GM19455 (cell line): ENCODE results near the gene TSHZ2.

Experiments used
- ATAC-seq: cut with Tn5 transposase; IDR thresholded peaks from one replicate; pipeline ENCODE4 v1.9.1; 2021; ENCODE audit not compliant: unreplicated experiment

TSHZ2 gene

GRCh38 chr20:52996130-52996529 lies 24.0 kb downstream of the TSHZ2 start:
- ATAC-seq, result no peak

GRCh38 chr20:52996658-52997057 lies 24.5 kb downstream of the TSHZ2 start:
- ATAC-seq, result no peak

- ATAC-seq, result no peak
These were observed 26.1 kb downstream of the TSHZ2 start for GRCh38 chr20:52998268-52998667.

- no peak for ATAC-seq
These were observed 26.9 kb downstream of the TSHZ2 start for GRCh38 chr20:52999040-52999439.

GRCh38 chr20:53001498-53002301 lies 29.5 kb downstream of the TSHZ2 start:
- ATAC-seq, result peak; percentile 75

- no peak for ATAC-seq
These were observed 30.6 kb downstream of the TSHZ2 start for GRCh38 chr20:53002786-53003185.

GRCh38 chr20:53003420-53004154 lies 31.4 kb downstream of the TSHZ2 start:
- no peak for ATAC-seq

GRCh38 chr20:53004267-53004813 lies 32.2 kb downstream of the TSHZ2 start:
- ATAC-seq, result no peak

- ATAC-seq, result no peak
These were observed 38.0 kb downstream of the TSHZ2 start for GRCh38 chr20:53009979-53010735.

- no peak for ATAC-seq
These were observed 39.5 kb downstream of the TSHZ2 start for GRCh38 chr20:53011640-53012039.

- no peak for ATAC-seq
These were observed 41.0 kb downstream of the TSHZ2 start for GRCh38 chr20:53013183-53013582.

- no peak for ATAC-seq
These were observed 41.7 kb downstream of the TSHZ2 start for GRCh38 chr20:53013847-53014246.

- no peak for ATAC-seq
These were observed 43.9 kb downstream of the TSHZ2 start for GRCh38 chr20:53016071-53016470.

GRCh38 chr20:53016534-53017042 lies 44.4 kb downstream of the TSHZ2 start:
- no peak for ATAC-seq

GRCh38 chr20:53017206-53017605 lies 45.0 kb downstream of the TSHZ2 start:
- ATAC-seq, result no peak

- no peak for ATAC-seq
These were observed 47.3 kb downstream of the TSHZ2 start for GRCh38 chr20:53019464-53019863.

- ATAC-seq, result no peak
These were observed 48.2 kb downstream of the TSHZ2 start for GRCh38 chr20:53020376-53020775.

- ATAC-seq, result no peak
These were observed 48.7 kb downstream of the TSHZ2 start for GRCh38 chr20:53020834-53021233.

GRCh38 chr20:53021934-53022333 lies 49.8 kb downstream of the TSHZ2 start:
- ATAC-seq, result no peak

- ATAC-seq, result no peak
These were observed 51.8 kb downstream of the TSHZ2 start for GRCh38 chr20:53023732-53024520.
